SK-N-SH treated with all-trans-retinoic acid at 6 μM for 48 hours (cell line): ENCODE measurements around the gene DCP1B.

ENCODE experiments used
- ARNTL ChIP-seq: fragments of 450-650 bp; formaldehyde crosslinking; IDR thresholded peaks from 2 replicates; pipeline ENCODE4 v1.5.0; 2020; ENCODE audit warnings: low read depth, mild to moderate bottlenecking, moderate library complexity, borderline replicate concordance
- CSDC2 ChIP-seq: fragments of 250-450 bp; sonication (Bioruptor Pico); IDR thresholded peaks from 2 replicates; pipeline ENCODE4 v1.5.0; 2020; ENCODE audit warnings: mild to moderate bottlenecking, moderate library complexity
- PATZ1 ChIP-seq: fragments of 250-450 bp; sonication (Bioruptor Pico); IDR thresholded peaks from 2 replicates; pipeline ENCODE4 v1.8.0; 2020; ENCODE audit warnings: mild to moderate bottlenecking, moderate library complexity, borderline replicate concordance
- POU6F1 ChIP-seq: fragments of 250-450 bp; sonication (Bioruptor Pico); IDR thresholded peaks from 2 replicates; pipeline ENCODE4 v1.8.0; 2021; ENCODE audit warnings: low read depth, mild to moderate bottlenecking, moderate library complexity, borderline replicate concordance
- SNAI2 ChIP-seq: fragments of 250-450 bp; sonication (Bioruptor Pico); IDR thresholded peaks from 2 replicates; pipeline ENCODE4 v1.5.0; 2020; ENCODE audit warnings: mild to moderate bottlenecking, moderate library complexity
- TCF4 ChIP-seq: fragments of 250-450 bp; sonication (Bioruptor Pico); IDR thresholded peaks from 2 replicates; pipeline ENCODE4 v1.8.0; 2021; ENCODE audit warnings: mild to moderate bottlenecking, moderate library complexity, borderline replicate concordance
- TSHZ2 ChIP-seq: fragments of 250-450 bp; sonication (Bioruptor Pico); IDR thresholded peaks from 2 replicates; pipeline ENCODE4 v1.5.0; 2020; ENCODE audit warnings: mild to moderate bottlenecking, moderate library complexity
- ZC3H10 ChIP-seq: fragments of 250-450 bp; sonication (Bioruptor Pico); IDR thresholded peaks from 2 replicates; pipeline ENCODE4 v1.5.1; 2021; ENCODE audit warnings: mild to moderate bottlenecking, moderate library complexity
- ZFP3 ChIP-seq: fragments of 250-450 bp; sonication (Bioruptor Pico); IDR thresholded peaks from 2 replicates; pipeline ENCODE4 v1.5.0; 2020; ENCODE audit warnings: mild to moderate bottlenecking, moderate library complexity
- ZFP30 ChIP-seq: fragments of 450-650 bp; formaldehyde crosslinking; IDR thresholded peaks from 2 replicates; pipeline ENCODE4 v1.5.0; 2022; ENCODE audit warnings: mild to moderate bottlenecking, moderate library complexity
- ZNF565 ChIP-seq: fragments of 450-650 bp; formaldehyde crosslinking; conservative IDR thresholded peaks from 2 replicates; pipeline ENCODE4 v1.5.0; 2020; ENCODE audit warnings: low read depth, mild to moderate bottlenecking, moderate library complexity
- ZNF70 ChIP-seq: fragments of 450-650 bp; formaldehyde crosslinking; IDR thresholded peaks from 2 replicates; pipeline ENCODE4 v1.5.0; 2020; ENCODE audit warnings: mild to moderate bottlenecking, moderate library complexity
- TF ChIP-seq, protein P1 (sequence below): fragments of 250-450 bp; sonication (Bioruptor Pico); IDR thresholded peaks from 2 replicates; pipeline ENCODE4 v1.5.1; 2020; ENCODE audit warnings: low read depth, mild to moderate bottlenecking, moderate library complexity

DNA sequence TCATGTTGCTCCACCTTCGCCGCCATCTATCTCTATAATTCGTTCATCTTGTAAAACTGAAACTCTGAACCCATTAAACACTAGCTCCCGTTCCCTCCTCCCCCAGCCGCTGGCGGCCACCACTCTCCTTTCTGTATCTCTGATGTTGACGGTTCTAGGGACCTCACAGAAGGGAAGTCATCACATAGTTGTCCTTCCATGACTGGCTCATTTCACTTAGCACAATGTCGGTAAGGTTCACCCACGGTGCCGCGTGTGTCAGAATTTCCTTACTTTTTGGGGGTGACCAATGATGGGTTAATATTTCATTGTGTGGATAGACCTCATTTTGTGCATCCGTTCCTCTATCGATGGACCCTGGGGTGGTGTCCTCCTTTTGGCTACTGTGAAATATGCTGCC is 83.8 kb downstream of the DCP1B start:
- no peak for TF ChIP-seq ARNTL (CRISPR knock-in tag)
- TF ChIP-seq, protein P1, sequence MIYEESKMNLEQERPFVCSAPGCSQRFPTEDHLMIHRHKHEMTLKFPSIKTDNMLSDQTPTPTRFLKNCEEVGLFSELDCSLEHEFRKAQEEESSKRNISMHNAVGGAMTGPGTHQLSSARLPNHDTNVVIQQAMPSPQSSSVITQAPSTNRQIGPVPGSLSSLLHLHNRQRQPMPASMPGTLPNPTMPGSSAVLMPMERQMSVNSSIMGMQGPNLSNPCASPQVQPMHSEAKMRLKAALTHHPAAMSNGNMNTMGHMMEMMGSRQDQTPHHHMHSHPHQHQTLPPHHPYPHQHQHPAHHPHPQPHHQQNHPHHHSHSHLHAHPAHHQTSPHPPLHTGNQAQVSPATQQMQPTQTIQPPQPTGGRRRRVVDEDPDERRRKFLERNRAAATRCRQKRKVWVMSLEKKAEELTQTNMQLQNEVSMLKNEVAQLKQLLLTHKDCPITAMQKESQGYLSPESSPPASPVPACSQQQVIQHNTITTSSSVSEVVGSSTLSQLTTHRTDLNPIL (CRISPR knock-in tag): no peak
- no peak for TF ChIP-seq POU6F1
- no peak for TF ChIP-seq ZNF565 (CRISPR knock-in tag)
- TF ChIP-seq ZNF70 (CRISPR knock-in tag): no peak
- no peak for TF ChIP-seq ZFP3 (CRISPR knock-in tag)
- no peak for TF ChIP-seq ZC3H10 (CRISPR knock-in tag)
- no peak for TF ChIP-seq TSHZ2
- no peak for TF ChIP-seq ZFP30 (CRISPR knock-in tag)
- TF ChIP-seq PATZ1 (CRISPR knock-in tag): no peak
- no peak for TF ChIP-seq TCF4 (CRISPR knock-in tag)
- no peak for TF ChIP-seq SNAI2
- no peak for TF ChIP-seq CSDC2
